Thymus (tissue), 11 donors: ENCODE data around the gene VPREB3. TPM values are rescaled to one million over a fixed set of nuclear protein-coding genes. Genes with fewer than 3 reads are reported as not detected.

ENCODE experiments used
- DNase-seq, 9 donors: peaks; one replicate each; pipeline ENCODE4 v3.0.0-alpha.2; 2013; ENCODE audit warnings: low spot score in 9 of 9, low read depth in 6 of 9, missing footprints in 1 of 9
- H3K27ac ChIP-seq, 2 donors: one replicate each; pipeline ENCODE4 v1.5.1; 2013; ENCODE audit warnings: control low read depth in 1 of 2, low read depth in 1 of 2, low read length in 1 of 2, mild to moderate bottlenecking in 1 of 2, moderate library complexity in 1 of 2
- H3K27me3 ChIP-seq, 2 donors: one replicate each; pipeline ENCODE4 v1.5.1; 2013; ENCODE audit warnings: low read length in 1 of 2; ENCODE audit not compliant: control insufficient read depth in 2 of 2, insufficient read depth in 1 of 2
- H3K36me3 ChIP-seq, 2 donors: one replicate each; pipeline ENCODE4 v1.5.1; 2013; ENCODE audit warnings: low read length in 1 of 2, mild to moderate bottlenecking in 1 of 2, moderate library complexity in 1 of 2; ENCODE audit not compliant: control insufficient read depth in 2 of 2, insufficient read depth in 2 of 2
- H3K4me1 ChIP-seq, 2 donors: one replicate each; pipeline ENCODE4 v1.5.1; 2013; ENCODE audit warnings: low read length in 2 of 2; ENCODE audit not compliant: control insufficient read depth in 2 of 2, insufficient read depth in 2 of 2
- H3K4me3 ChIP-seq, 2 donors: one replicate each; pipeline ENCODE4 v1.5.1; 2013; ENCODE audit warnings: low read length in 2 of 2, control low read depth in 1 of 2, mild to moderate bottlenecking in 1 of 2
- H3K9me3 ChIP-seq, 2 donors: one replicate each; pipeline ENCODE4 v1.5.1; 2013; ENCODE audit warnings: low read length in 1 of 2, mild to moderate bottlenecking in 1 of 2; ENCODE audit not compliant: control insufficient read depth in 2 of 2, insufficient read depth in 1 of 2
- WGBS: extraction: QIAGEN DNeasy Blood & Tissue Kit; methylation state at CpG from one replicate; pipeline ENCODE4 v1.1.7; 2013; 5-methylcytosine and 5-hydroxymethylcytosine counted together
- polyA plus RNA-seq: library from polyadenylated mRNA; stranded (reverse); fragments of 200-250 nt; gene quantifications from one replicate; pipeline ENCODE4 v1.2.3, GENCODE V29; 2013
- total RNA-seq: library from RNA; stranded (reverse); fragments of 120-200 nt; gene quantifications from one replicate; pipeline ENCODE4 v1.2.4, GENCODE V29; 2013
- donor health status: healthy.

The VPREB3 gene
- total and polyA plus RNA-seq, 2 donors: 1.3 to 11.4 TPM

- Histone ChIP-seq H3K9me3 (peaks cover 0 to 5% of the 10 kb centered on the region in 2 donors), H3K36me3 (no peaks in the 10 kb centered on the region), H3K4me1 (peaks cover 18 to 70% of the 10 kb centered on the region in 2 donors), H3K27ac (peak overlapping the region in 1 of 2 donors; percentile 22), H3K27me3 (peaks cover 0 to 11% of the 10 kb centered on the region in 2 donors), H3K4me3 (peak overlapping the region; percentile 40 to 73)
- DNase-seq: no peak
- WGBS: 45% methylated on average over 6 of the region's 6 CpGs
Measured at GRCh38 chr22:23772315-23772648, 18.1 kb upstream of the VPREB3 start.

GRCh38 chr22:23769321-23769965, 15.2 kb upstream of the VPREB3 start:
- 71% methylated on average over 6 of the region's 6 CpGs for WGBS
- H3K27ac ChIP-seq: no peak overlapping the region
- H3K4me1 ChIP-seq: peaks cover 27 to 79% of the 10 kb centered on the region in 2 donors

GRCh38 chr22:23767673-23768548, 13.7 kb upstream of the VPREB3 start, which contains the start of gene CHCHD10:
Gene CHCHD10 (minus strand): TSS chr22:23767972. CDS start chr22:23767874, 98 bp downstream.
- Histone ChIP-seq H3K4me3 (peak within 1 kb of the TSS; percentile 63 to 72), H3K27ac (peak within 1 kb of the TSS; percentile 69 to 71), H3K9me3 (peaks cover 0 to 8% of the 10 kb centered on the region in 2 donors), H3K36me3 (peaks cover 0 to 3% of the 10 kb centered on the region in 2 donors), H3K4me1 (peaks cover 37 to 80% of the 10 kb centered on the region in 2 donors), H3K27me3 (peaks cover 0 to 3% of the 10 kb centered on the region in 2 donors)
- WGBS: 1% methylated on average over 63 of the region's 63 CpGs
- DNase-seq: peak in 5 of 9 donors; percentile 68 to 88 (median 79)

More at GRCh38 chr22:23769321-23769965, 15.2 kb upstream of the VPREB3 start:
- Histone ChIP-seq H3K4me3 (no peak overlapping the region), H3K9me3 (peaks cover 0 to 5% of the 10 kb centered on the region in 2 donors), H3K27me3 (peaks cover 0 to 11% of the 10 kb centered on the region in 2 donors), H3K36me3 (peaks cover 0 to 3% of the 10 kb centered on the region in 2 donors)
- DNase-seq: no peak

GRCh38 chr22:23767303-23767672, 13.1 kb upstream of the VPREB3 start:
- H3K4me1 ChIP-seq: peaks cover 39 to 83% of the 10 kb centered on the region in 2 donors
- WGBS: 15% methylated on average over 27 of the region's 27 CpGs
- no peak for DNase-seq

GRCh38 chr22:23764899-23765881, 11.0 kb upstream of the VPREB3 start:
- peaks cover 34 to 68% of the 10 kb centered on the region in 2 donors for H3K4me1 ChIP-seq
- peaks cover 0 to 9% of the 10 kb centered on the region in 2 donors for H3K9me3 ChIP-seq
- no peak overlapping the region for H3K4me3 ChIP-seq
- WGBS: 98% methylated on average over 9 of the region's 9 CpGs
- peaks cover 0 to 3% of the 10 kb centered on the region in 2 donors for H3K36me3 ChIP-seq
- H3K27ac ChIP-seq: no peak overlapping the region
- H3K27me3 ChIP-seq: no peaks in the 10 kb centered on the region
- DNase-seq: no peak

More at GRCh38 chr22:23767303-23767672, 13.1 kb upstream of the VPREB3 start:
- H3K4me3 ChIP-seq: peak overlapping the region; percentile 63 to 72
- H3K36me3 ChIP-seq: peaks cover 0 to 3% of the 10 kb centered on the region in 2 donors
- H3K9me3 ChIP-seq: peaks cover 0 to 9% of the 10 kb centered on the region in 2 donors
- no peak overlapping the region for H3K27ac ChIP-seq
- peaks cover 0 to under 1% of the 10 kb centered on the region in 2 donors for H3K27me3 ChIP-seq

GRCh38 chr22:23763954-23764353, 9.7 kb upstream of the VPREB3 start:
- peak overlapping the region; percentile 37 to 50 for H3K4me3 ChIP-seq
- DNase-seq: no peak
- peaks cover 0 to 3% of the 10 kb centered on the region in 2 donors for H3K36me3 ChIP-seq
- peak overlapping the region; percentile 86 to 92 for H3K27ac ChIP-seq
- no peaks in the 10 kb centered on the region for H3K27me3 ChIP-seq
- 62% methylated on average over 7 of the region's 7 CpGs for WGBS
- H3K4me1 ChIP-seq: peaks cover 34 to 57% of the 10 kb centered on the region in 2 donors
- peaks cover 0 to 4% of the 10 kb centered on the region in 2 donors for H3K9me3 ChIP-seq

GRCh38 chr22:23763579-23763945, 9.3 kb upstream of the VPREB3 start:
- peak overlapping the region; percentile 37 to 50 for H3K4me3 ChIP-seq
- H3K27me3 ChIP-seq: no peaks in the 10 kb centered on the region

GRCh38 chr22:23762842-23763578, 8.8 kb upstream of the VPREB3 start, which contains the start of gene C22orf15:
Gene C22orf15 (plus strand): TSS chr22:23762990. CDS start chr22:23763307, 317 bp downstream.
- Histone ChIP-seq H3K4me3 (peak within 1 kb of the TSS; percentile 37 to 50), H3K36me3 (peaks cover 0 to 3% of the 10 kb centered on the region in 2 donors), H3K4me1 (peaks cover 29 to 49% of the 10 kb centered on the region in 2 donors), H3K27ac (peak within 1 kb of the TSS; percentile 86 to 92), H3K9me3 (peaks cover 0 to 4% of the 10 kb centered on the region in 2 donors), H3K27me3 (no peaks in the 10 kb centered on the region)
- WGBS: 15% methylated on average over 23 of the region's 23 CpGs
- peak in 1 of 9 donors; percentile 71 for DNase-seq

More at GRCh38 chr22:23763579-23763945, 9.3 kb upstream of the VPREB3 start:
- Histone ChIP-seq H3K9me3 (peaks cover 0 to 4% of the 10 kb centered on the region in 2 donors), H3K36me3 (peaks cover 0 to 3% of the 10 kb centered on the region in 2 donors), H3K27ac (peak overlapping the region; percentile 86 to 92), H3K4me1 (peaks cover 34 to 54% of the 10 kb centered on the region in 2 donors)
- peak in 3 of 9 donors; percentile 55 to 74 (median 56) for DNase-seq
- 5% methylated on average over 17 of the region's 17 CpGs for WGBS
